ENCODE measurements around the gene CHD9.

The CHD9 gene

DNA sequence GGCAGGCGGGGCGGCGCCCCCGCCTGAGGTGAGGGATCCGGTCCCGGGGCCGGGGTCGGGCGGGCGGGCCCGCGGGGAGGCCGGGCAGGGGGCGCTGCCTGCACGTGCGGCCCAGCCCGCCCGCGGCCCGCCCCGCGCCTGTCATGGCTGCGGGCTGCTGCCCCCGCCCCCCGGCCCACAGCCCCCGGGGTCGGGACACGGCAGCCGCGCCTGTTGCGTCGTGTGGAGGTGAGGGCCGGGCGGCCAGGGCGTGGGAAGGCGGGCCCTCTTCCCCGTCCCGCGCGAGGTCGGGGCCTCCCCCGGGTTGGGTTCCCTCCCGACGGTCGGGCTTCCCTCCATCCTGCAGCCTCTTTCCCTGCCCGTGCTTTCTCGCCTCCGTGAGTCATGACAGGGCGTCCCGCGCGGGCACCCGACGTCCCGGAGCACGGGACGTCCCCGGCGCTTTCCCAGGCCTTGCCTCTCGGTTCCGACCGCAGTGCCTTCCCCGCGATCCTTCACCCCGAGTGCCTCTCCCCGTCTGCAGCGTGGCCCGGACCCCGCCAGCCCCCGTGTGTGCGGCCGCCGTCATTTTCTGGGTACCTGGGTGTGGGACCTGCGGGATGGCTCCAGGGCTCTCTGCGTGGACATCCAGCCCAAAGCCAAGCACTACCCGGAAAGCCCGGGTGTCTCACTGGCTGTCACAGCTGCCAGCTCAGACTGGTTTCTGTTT lies 76.7 kb downstream of the CHD9 start:
- no peak for DNase-seq (ENCODE audit: low read depth)
- H3K4me3 ChIP-seq (ENCODE audit: low read depth, low read length) = peak overlapping the region; percentile 71
- TF ChIP-seq CTCF (IDR thresholded peaks at IDR 0.05; ENCODE audit: control insufficient read depth, extremely low read depth, insufficient read depth) = no peak

GRCh38 chr16:53132406-53132805 lies 77.6 kb downstream of the CHD9 start:
- no peak for TF ChIP-seq CTCF (IDR thresholded peaks at IDR 0.05; ENCODE audit: control insufficient read depth, extremely low read depth, insufficient read depth)
- no peak for DNase-seq (ENCODE audit: low read depth)
- no peak overlapping the region; the same call in 1 of the 2 replicates for H3K4me3 ChIP-seq (ENCODE audit: low read depth, low read length)

GRCh38 chr16:53135329-53135728 lies 80.5 kb downstream of the CHD9 start:
- no peak for DNase-seq (ENCODE audit: low read depth)
- H3K4me3 ChIP-seq (ENCODE audit: low read depth, low read length) = no peak overlapping the region
- TF ChIP-seq CTCF (IDR thresholded peaks at IDR 0.05; ENCODE audit: control insufficient read depth, extremely low read depth, insufficient read depth) = no peak

DNA sequence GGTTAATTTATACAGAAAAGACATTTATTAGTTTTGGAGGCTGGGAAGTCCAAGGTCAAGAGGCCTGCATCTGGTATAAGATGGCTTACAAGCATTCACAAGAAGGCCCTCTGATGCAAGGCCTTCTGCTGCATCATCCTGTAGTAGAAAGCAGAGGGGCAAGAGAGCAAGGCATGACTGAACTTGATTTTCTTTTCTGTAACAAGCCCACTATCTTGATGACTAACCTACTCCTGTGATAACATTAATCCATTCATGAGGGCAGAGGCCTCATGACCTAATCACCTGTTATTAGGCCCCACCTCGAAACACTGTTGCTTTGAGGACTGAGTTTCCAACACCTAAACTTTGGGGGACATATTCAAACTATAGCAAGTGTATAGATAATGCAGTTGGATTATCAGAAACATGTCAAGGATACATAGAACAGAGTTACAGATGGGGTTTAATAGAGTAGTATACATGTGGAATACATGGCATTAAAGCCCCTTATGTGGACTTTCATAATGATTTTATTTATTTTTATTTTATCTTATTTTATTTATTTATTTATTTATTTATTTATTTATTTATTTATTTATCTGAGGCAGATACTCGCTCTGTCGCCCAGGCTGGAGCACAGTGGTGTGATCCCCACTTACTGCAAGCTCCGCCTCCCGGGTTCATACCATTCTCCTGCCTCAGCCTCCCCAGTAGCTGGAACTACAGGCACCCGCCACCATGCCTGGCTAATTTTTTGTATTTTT lies 88.2 kb downstream of the CHD9 start:
- TF ChIP-seq CTCF (IDR thresholded peaks at IDR 0.05; ENCODE audit: control insufficient read depth, extremely low read depth, insufficient read depth) = no peak
- no peak overlapping the region for H3K4me3 ChIP-seq (ENCODE audit: low read depth, low read length)
- DNase-seq (ENCODE audit: low read depth) = no peak

DNA sequence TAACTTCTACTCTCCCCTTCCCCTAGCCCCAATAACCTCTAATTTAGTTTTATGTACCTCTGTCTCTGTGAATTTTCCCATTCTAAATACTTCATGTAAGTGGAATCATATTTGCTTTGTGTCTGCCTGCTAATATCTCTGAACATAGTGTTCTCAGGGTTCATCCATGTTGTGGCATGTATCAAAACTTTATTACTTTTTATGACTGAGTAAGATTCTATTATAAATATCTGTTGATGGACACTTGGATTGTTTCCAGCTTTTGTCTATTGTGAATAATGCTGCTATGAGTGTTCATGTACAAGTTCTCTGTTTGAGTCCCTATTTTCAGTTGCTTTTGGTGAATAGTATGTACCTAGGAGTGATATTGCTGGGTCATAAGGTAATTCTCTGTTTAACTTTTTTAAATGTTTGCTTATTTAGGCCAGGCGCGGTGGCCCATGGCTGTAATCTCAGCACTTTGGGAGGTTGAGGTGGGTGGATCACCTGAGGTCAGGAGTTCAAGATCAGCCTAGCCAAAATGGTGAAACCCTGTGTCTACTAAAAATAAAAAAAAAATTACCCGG lies 92.8 kb downstream of the CHD9 start:
- no peak for TF ChIP-seq CTCF (IDR thresholded peaks at IDR 0.05; ENCODE audit: control insufficient read depth, extremely low read depth, insufficient read depth)
- DNase-seq (ENCODE audit: low read depth) = no peak
- no peak overlapping the region for H3K4me3 ChIP-seq (ENCODE audit: low read depth, low read length)

GRCh38 chr16:53150769-53151168 lies 96.0 kb downstream of the CHD9 start:
- DNase-seq (ENCODE audit: low read depth) = no peak
- TF ChIP-seq CTCF (IDR thresholded peaks at IDR 0.05; ENCODE audit: control insufficient read depth, extremely low read depth, insufficient read depth) = no peak
- no peak overlapping the region for H3K4me3 ChIP-seq (ENCODE audit: low read depth, low read length)
